Measurements from ENCODE around the gene SHISA4. TPM values are rescaled to one million over a fixed set of nuclear protein-coding genes. Genes with fewer than 3 reads are reported as not detected.
"Not testable (repeated sequence)": the region's sequence is repeated elsewhere in the genome, so short reads cannot be mapped to it uniquely, and the experiment has no call there.

The SHISA4 gene
- total and polyA plus RNA-seq, 7 donors = 74.8 to 264 (median 148) TPM

GRCh38 chr1:201848230-201848629 lies 40.5 kb upstream of the SHISA4 start:
- intact Hi-C loops (cut with DNase I) = no loop called here
- Histone ChIP-seq H3K27ac (no peak overlapping the region), H3K4me3 (no peak overlapping the region), H3K9me3 (no peaks in the 10 kb centered on the region), H3K27me3 (ENCODE audit: insufficient read depth in 3 of 3, low read length in 2 of 3) (no peaks in the 10 kb centered on the region), H3K36me3 (ENCODE audit: insufficient read depth in 1 of 2, low read depth in 1 of 2) (peaks cover 0 to 61% of the 10 kb centered on the region in 2 donors), H3K4me1 (peaks cover 8% of the 10 kb centered on the region)
- TF ChIP-seq CTCF (IDR thresholded peaks at IDR 0.05) = no peak
- no peak for DNase-seq
- WGBS, 3 donors = 94 to 99% (median 95%) methylated on average over 6 of the region's 6 CpGs
- ATAC-seq = no peak

GRCh38 chr1:201849372-201850052 lies 39.2 kb upstream of the SHISA4 start:
- Histone ChIP-seq H3K27me3 (ENCODE audit: insufficient read depth in 3 of 3, low read length in 2 of 3) (no peaks in the 10 kb centered on the region), H3K4me3 (no peak overlapping the region), H3K9me3 (no peaks in the 10 kb centered on the region), H3K36me3 (ENCODE audit: insufficient read depth in 1 of 2, low read depth in 1 of 2) (peaks cover 0 to 73% of the 10 kb centered on the region in 2 donors), H3K27ac (peak overlapping the region; percentile 43), H3K4me1 (peaks cover 8% of the 10 kb centered on the region)
- DNase-seq = no peak
- TF ChIP-seq CTCF (IDR thresholded peaks at IDR 0.05) = no peak
- intact Hi-C loops (cut with DNase I) = no loop called here
- WGBS, 3 donors = 47 to 83% (median 65%) methylated on average over 2 of the region's 2 CpGs
- peak in 1 of 4 donors; percentile 29 for ATAC-seq

- H3K9me3 ChIP-seq = no peaks in the 10 kb centered on the region
- no peak for ATAC-seq
- H3K27me3 ChIP-seq (ENCODE audit: insufficient read depth in 3 of 3, low read length in 2 of 3) = no peaks in the 10 kb centered on the region
- H3K4me1 ChIP-seq = peaks cover 8% of the 10 kb centered on the region
- WGBS, 3 donors = 7 to 24% (median 9%) methylated on average over 1 of the region's 1 CpG
- intact Hi-C loops (cut with DNase I) = no loop called here
- peak overlapping the region; percentile 43 for H3K27ac ChIP-seq
- peaks cover 0 to 79% of the 10 kb centered on the region in 2 donors for H3K36me3 ChIP-seq (ENCODE audit: insufficient read depth in 1 of 2, low read depth in 1 of 2)
- no peak for TF ChIP-seq CTCF (IDR thresholded peaks at IDR 0.05)
- DNase-seq = no peak
- H3K4me3 ChIP-seq = no peak overlapping the region
Measured at GRCh38 chr1:201850053-201850397, 38.7 kb upstream of the SHISA4 start.

- no peak for TF ChIP-seq CTCF (IDR thresholded peaks at IDR 0.05)
- Histone ChIP-seq H3K27ac (no peak overlapping the region), H3K4me3 (no peak overlapping the region), H3K27me3 (ENCODE audit: insufficient read depth in 3 of 3, low read length in 2 of 3) (no peaks in the 10 kb centered on the region), H3K4me1 (peaks cover 4% of the 10 kb centered on the region), H3K36me3 (ENCODE audit: insufficient read depth in 1 of 2, low read depth in 1 of 2) (peaks cover 5 to 98% of the 10 kb centered on the region in 2 donors), H3K9me3 (no peaks in the 10 kb centered on the region)
- no peak for DNase-seq
- WGBS, 3 donors = 79 to 88% (median 83%) methylated on average over 1 of the region's 1 CpG
- ATAC-seq = no peak
- intact Hi-C loops (cut with DNase I) = no loop called here
Measured at GRCh38 chr1:201851949-201852348, 36.7 kb upstream of the SHISA4 start.

GRCh38 chr1:201856722-201857121 lies 32.0 kb upstream of the SHISA4 start:
- H3K9me3 ChIP-seq; intact Hi-C loops (cut with DNase I); ATAC-seq; H3K4me3 ChIP-seq; H3K27me3 ChIP-seq (ENCODE audit: insufficient read depth in 3 of 3, low read length in 2 of 3); H3K4me1 ChIP-seq; DNase-seq; H3K27ac ChIP-seq: not testable (repeated sequence)
- 97 to 100% (median 97%) methylated on average over 2 of the region's 2 CpGs for WGBS, 3 donors
- peaks cover 12 to 100% of the 10 kb centered on the region in 2 donors for H3K36me3 ChIP-seq (ENCODE audit: insufficient read depth in 1 of 2, low read depth in 1 of 2)
